Activated T-helper 1 cell treated with anti-CD3 and anti-CD28 coated beads, Interleukin-12 subunit alpha, Interleukin-12 subunit beta, Interleukin-2, Interleukin-4 antibody, amounts not matched to agents 30 ng/mL and 10 ng/mL and 1 ng/mL, durations not matched to agents 14 hours and 24 hours and 36 hours (primary cell): ENCODE data around the gene CXCL16. TPM values are rescaled to one million over a fixed set of nuclear protein-coding genes. Genes with fewer than 3 reads are reported as not detected.

ENCODE experiments used
- DNase-seq: peaks from one replicate; pipeline ENCODE4 v3.0.0; 2021; ENCODE audit warnings: low spot score
- H3K27ac Mint-ChIP-seq: one replicate; pipeline ENCODE4 v1.8.0; 2021; ENCODE audit warnings: mild to moderate bottlenecking, mixed read lengths
- H3K27me3 Mint-ChIP-seq: one replicate; pipeline ENCODE4 v1.8.0; 2022; ENCODE audit warnings: mild to moderate bottlenecking, moderate library complexity, mixed read lengths; ENCODE audit not compliant: insufficient read depth
- H3K36me3 Mint-ChIP-seq: one replicate; pipeline ENCODE4 v1.8.0; 2021; ENCODE audit warnings: low read depth, mixed read lengths
- H3K4me1 Mint-ChIP-seq: one replicate; pipeline ENCODE4 v1.8.0; 2021; ENCODE audit warnings: low read depth, mixed read lengths
- H3K4me3 Mint-ChIP-seq: one replicate; pipeline ENCODE4 v1.8.0; 2021; ENCODE audit warnings: mild to moderate bottlenecking, moderate library complexity, mixed read lengths
- H3K9me3 Mint-ChIP-seq: one replicate; pipeline ENCODE4 v1.8.0; 2021; ENCODE audit warnings: mixed read lengths
- intact Hi-C: fragments of 100-400 bp; cut with micrococcal nuclease; formaldehyde crosslinking; loops from one replicate; pipeline ENCODE4 v1.15.1; 2024
- total RNA-seq: library from RNA; stranded (reverse); gene quantifications from 2 replicates; pipeline ENCODE4 v1.2.3, GENCODE V29; 2022

CXCL16 gene
- total RNA-seq, 1 donor from 2014 or later = 7.0 TPM

DNA sequence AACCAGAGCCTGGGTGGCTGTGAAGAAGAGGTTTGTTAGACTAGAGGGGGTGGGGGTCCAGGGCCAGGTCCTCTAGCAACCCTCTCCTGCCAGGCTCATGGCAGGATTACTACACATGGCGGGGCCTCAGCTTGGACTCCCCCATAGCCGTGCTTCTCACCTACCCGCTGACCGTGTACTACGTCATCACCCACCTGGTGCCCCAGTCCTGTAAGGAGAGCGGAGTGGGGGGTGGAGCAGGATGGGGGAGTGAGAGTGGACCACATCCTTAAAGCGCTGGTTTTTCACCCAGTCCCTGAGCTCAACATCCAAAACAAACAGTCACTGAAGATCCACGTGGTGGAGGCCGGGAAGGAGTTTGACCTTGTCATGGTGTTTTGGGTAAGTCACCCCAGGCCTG lies 4.2 kb upstream of the CXCL16 start:
- Mint-ChIP-seq H3K27ac (no peak overlapping the region), H3K9me3 (no peaks in the 10 kb centered on the region), H3K27me3 (peaks cover 19% of the 10 kb centered on the region), H3K4me1 (peaks cover 20% of the 10 kb centered on the region), H3K4me3 (no peak overlapping the region), H3K36me3 (no peaks in the 10 kb centered on the region)
- intact Hi-C loops = no loop called here
- no peak for DNase-seq

DNA sequence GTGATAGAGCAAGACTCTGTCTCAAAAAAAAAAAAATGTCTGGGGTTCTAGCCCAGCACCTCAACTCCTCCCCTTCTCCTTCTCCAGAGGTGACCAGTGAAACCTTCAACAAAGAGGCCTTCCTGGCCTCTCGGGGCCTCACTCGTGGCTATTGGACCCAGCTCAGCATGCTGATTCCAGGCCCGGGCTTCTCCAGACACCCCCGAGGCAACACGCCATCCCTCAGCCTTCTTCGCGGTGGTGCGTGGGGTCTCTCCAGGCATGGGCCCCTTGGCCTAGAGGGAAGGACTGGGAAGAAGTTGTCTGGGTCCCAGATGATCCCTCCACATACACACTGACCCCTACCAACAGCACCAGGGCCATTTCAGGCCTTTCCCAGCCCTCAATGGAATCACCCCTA lies 3.5 kb upstream of the CXCL16 start:
- no peak overlapping the region for H3K27ac Mint-ChIP-seq
- no peak for DNase-seq
- H3K4me1 Mint-ChIP-seq = peaks cover 20% of the 10 kb centered on the region
- peaks cover 1% of the 10 kb centered on the region for H3K36me3 Mint-ChIP-seq
- no peaks in the 10 kb centered on the region for H3K9me3 Mint-ChIP-seq
- H3K4me3 Mint-ChIP-seq = no peak overlapping the region
- intact Hi-C loops = no loop called here
- H3K27me3 Mint-ChIP-seq = peaks cover 25% of the 10 kb centered on the region

DNA sequence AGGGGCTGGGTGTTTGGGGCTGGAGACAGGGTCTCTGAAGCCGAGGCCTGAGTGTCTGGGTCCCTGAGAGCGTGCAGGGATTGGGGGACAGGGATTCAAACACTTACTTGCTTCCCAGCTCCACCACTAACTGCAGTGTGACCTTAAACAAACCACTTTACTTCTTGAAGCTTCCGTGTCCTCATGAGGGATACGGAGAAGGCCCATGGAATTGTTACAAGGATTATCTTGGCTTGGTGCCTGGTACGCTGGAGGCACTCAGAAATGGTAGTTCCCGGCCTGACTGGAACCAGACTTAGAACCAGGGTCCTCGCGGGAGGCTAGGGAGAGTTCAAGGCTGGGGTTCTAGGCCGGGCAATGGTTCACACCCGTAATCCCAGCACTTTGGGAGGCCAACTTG lies 2.9 kb upstream of the CXCL16 start:
- H3K4me1 Mint-ChIP-seq = peaks cover 15% of the 10 kb centered on the region
- DNase-seq = no peak
- peaks cover 28% of the 10 kb centered on the region for H3K27me3 Mint-ChIP-seq
- no peaks in the 10 kb centered on the region for H3K9me3 Mint-ChIP-seq
- H3K4me3 Mint-ChIP-seq = no peak overlapping the region
- peaks cover 1% of the 10 kb centered on the region for H3K36me3 Mint-ChIP-seq
- no peak overlapping the region for H3K27ac Mint-ChIP-seq
- intact Hi-C loops = no loop called here

DNA sequence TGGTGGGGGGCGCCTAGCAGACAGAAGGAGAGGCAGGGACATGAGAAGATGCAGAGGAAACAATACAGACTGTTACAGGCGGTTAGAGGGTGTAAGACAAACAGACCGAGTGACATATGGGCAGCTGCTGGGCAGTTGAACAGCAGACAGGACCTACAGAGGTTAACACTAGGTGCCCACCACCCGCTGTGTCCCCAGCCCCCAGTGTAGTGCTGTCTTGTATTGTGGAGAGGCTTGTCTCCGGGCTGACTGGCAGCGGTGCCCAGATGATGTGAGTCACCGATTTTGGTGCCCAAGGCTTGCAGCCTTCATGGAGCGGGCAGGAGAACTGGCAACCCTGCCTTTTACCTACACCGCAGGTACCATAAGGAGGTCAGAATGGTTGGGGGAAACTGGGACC lies 2.4 kb upstream of the CXCL16 start:
- DNase-seq = no peak
- H3K36me3 Mint-ChIP-seq = peaks cover 1% of the 10 kb centered on the region

DNA sequence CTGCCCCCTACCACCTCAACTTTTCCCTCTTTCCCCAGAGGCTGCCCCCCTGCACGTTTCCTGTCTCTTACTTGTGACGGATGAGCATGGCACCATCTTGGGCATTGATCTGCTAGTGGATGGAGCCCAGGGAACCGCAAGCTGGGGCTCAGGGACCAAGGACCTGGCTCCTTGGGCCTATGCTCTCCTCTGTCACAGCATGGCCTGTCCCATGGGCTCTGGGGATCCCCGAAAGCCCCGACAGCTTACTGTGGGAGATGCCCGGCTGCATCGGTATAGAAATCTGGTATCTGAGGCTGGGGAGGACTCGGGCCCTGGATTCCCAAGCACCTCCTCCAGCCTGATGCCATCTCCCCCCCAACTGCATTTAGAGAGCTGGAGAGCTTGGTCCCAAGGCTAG lies 1.8 kb upstream of the CXCL16 start:
- H3K27ac Mint-ChIP-seq = no peak overlapping the region
- peaks cover 28% of the 10 kb centered on the region for H3K27me3 Mint-ChIP-seq
- H3K36me3 Mint-ChIP-seq = peaks cover 1% of the 10 kb centered on the region
- intact Hi-C loops = no loop called here
- peak overlapping the region; percentile 56 for H3K4me3 Mint-ChIP-seq
- DNase-seq = no peak
- peaks cover 10% of the 10 kb centered on the region for H3K4me1 Mint-ChIP-seq
- no peaks in the 10 kb centered on the region for H3K9me3 Mint-ChIP-seq

More for the DNA sequence above, 2.4 kb upstream of the CXCL16 start:
- Mint-ChIP-seq H3K4me3 (no peak overlapping the region), H3K27ac (no peak overlapping the region), H3K9me3 (no peaks in the 10 kb centered on the region), H3K4me1 (peaks cover 13% of the 10 kb centered on the region), H3K27me3 (peaks cover 28% of the 10 kb centered on the region)
- intact Hi-C loops = no loop called here

DNA sequence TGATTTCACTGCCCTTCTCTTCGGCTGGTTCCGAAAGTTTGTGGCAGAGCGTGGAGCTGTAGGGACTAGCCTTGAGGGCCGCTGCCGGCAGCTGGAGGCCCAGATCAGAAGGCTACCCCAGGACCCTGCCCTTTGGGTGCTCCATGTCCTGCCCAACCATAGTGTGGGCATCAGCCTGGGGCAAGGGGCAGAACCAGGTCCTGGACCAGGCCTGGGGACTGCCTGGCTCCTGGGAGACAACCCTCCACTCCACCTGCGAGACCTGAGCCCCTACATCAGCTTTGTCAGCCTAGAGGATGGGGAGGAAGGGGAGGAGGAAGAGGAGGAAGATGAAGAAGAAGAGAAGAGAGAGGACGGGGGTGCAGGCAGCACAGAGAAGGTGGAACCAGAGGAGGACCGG lies 856 bp upstream of the CXCL16 start:
- peak overlapping the region; percentile 49 for H3K27ac Mint-ChIP-seq

DNA sequence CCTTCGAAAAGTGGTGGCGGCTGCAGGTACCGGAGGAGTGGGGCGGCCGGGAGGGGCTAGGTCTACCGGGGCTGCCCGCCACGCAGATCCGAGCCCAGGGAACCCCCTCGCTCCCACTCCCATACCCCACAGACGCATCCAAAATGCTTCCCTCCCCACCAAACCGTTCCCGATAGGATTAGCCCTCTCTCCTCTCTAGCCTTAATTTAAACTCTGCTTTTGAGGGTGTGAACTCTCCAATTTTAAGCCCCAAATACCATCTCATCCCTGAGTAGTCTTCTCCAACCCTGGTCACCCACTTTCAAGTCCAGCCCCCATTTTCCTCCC lies 260 bp upstream of the CXCL16 start:
- peaks cover 15% of the 10 kb centered on the region for H3K4me1 Mint-ChIP-seq

More for the DNA sequence above, 856 bp upstream of the CXCL16 start:
- H3K27me3 Mint-ChIP-seq = peaks cover 28% of the 10 kb centered on the region
- no peaks in the 10 kb centered on the region for H3K9me3 Mint-ChIP-seq
- intact Hi-C loops = no loop called here
- no peak for DNase-seq
- peaks cover 15% of the 10 kb centered on the region for H3K4me1 Mint-ChIP-seq
- H3K36me3 Mint-ChIP-seq = peaks cover 4% of the 10 kb centered on the region
- peak overlapping the region; percentile 76 for H3K4me3 Mint-ChIP-seq

DNA sequence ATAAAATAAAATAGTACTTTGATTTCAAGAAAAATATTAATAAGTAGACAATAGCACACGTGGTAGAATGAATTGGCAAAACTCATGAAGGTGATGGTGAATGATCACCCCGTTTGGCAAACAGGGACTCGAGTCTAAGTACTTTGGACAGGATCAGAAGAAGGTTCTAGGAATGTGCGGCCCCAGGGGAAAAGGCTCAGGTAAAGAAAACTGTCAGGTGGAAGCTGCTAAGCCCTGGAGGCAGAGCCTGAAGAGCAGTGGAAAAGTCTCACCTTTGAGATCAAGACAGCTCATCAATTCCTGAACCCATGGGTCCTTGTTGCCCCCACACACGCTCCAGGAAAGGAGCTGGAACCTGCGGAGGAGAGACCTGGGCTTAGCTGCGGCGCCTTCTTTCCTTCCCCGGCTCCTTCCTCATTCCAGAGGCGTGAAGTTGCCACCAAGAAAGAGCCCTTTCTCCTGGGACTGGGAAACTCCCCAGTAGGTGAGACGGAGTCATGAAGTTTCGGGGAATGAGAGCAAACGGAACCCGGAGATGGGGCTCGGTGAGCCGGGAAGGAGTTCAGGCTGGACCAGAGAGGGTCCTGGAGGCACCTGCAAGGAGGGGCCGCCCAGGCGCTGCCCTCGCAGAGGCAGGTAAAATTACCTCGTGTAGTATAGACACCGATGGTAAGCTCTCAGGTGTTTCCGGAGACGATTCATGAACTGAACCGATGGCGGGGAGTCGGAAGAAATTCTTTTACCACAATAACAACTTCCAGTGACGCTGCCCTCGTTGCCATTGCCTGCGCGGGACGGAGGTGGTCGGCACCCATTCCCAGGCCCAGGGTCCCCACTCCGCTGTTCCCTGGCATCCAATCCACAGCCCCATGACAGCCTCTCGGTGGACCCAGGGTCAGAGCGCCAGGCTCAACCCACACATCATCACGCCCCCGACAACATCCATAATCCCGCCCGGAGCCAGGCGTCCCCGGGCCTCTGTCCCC lies 1.3 kb downstream of the CXCL16 start:
- H3K4me1 Mint-ChIP-seq = peaks cover 28% of the 10 kb centered on the region
- no peak for DNase-seq
- no peaks in the 10 kb centered on the region for H3K9me3 Mint-ChIP-seq
- peak overlapping the region; percentile 81 for H3K4me3 Mint-ChIP-seq
- intact Hi-C loops = loop anchor here (1.0 to 5.0 kb wide), 2 partner anchors 7 to 36 kb away; partner anchors contain the start of genes MED11 and PELP1
- H3K36me3 Mint-ChIP-seq = peaks cover 11% of the 10 kb centered on the region
- peaks cover 25% of the 10 kb centered on the region for H3K27me3 Mint-ChIP-seq
- H3K27ac Mint-ChIP-seq = peak overlapping the region; percentile 61

More for the DNA sequence above, 260 bp upstream of the CXCL16 start:
- H3K27ac Mint-ChIP-seq = peak overlapping the region; percentile 49
- H3K27me3 Mint-ChIP-seq = peaks cover 28% of the 10 kb centered on the region
- peaks cover 4% of the 10 kb centered on the region for H3K36me3 Mint-ChIP-seq
- H3K4me3 Mint-ChIP-seq = peak overlapping the region; percentile 76
- intact Hi-C loops = no loop called here
- DNase-seq = no peak
- H3K9me3 Mint-ChIP-seq = no peaks in the 10 kb centered on the region

DNA sequence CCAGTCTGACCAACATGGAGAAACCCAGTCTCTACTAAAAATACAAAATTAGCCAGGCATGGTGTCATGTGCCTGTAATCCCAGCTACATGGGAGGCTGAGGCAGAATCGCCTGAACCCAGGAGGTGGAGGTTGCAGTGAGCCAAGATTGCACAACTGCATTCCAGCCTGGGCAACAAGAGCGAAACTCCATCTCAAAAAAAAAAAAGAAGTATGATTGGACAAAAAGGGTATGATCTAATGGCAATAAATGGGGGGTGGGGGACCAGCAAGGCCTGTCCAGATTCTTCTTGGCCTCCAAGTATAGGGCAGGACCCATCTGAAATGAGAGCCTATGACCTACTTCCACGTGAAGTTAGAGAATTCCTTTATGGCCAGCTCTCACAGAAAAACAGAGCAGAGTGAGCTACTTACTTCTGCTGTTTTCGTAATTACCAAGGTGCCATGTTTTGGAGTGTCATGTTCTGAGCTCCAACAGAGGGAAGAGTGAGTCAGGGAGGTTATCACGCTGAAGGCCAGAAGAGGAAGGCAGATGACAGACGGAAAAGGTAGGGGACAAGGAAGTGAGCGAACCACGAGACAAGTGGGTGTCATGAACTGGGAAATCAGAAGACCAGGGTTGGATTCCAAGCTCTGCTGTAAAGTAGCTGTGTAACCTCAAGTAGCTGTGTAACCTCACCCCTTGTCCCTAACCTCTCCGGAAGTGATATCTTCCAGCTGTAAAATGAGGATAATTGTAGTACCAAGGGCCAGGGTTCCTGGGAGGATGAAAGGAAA lies 3.7 kb downstream of the CXCL16 start:
- intact Hi-C loops = loop anchor here (5.0 kb wide), 1 partner anchor 34 kb away; the partner anchor contains the start of gene PELP1
- Mint-ChIP-seq H3K4me1 (peaks cover 44% of the 10 kb centered on the region), H3K36me3 (peaks cover 12% of the 10 kb centered on the region), H3K9me3 (no peaks in the 10 kb centered on the region), H3K27ac (no peak overlapping the region), H3K27me3 (peaks cover 18% of the 10 kb centered on the region), H3K4me3 (no peak overlapping the region)
- no peak for DNase-seq

DNA sequence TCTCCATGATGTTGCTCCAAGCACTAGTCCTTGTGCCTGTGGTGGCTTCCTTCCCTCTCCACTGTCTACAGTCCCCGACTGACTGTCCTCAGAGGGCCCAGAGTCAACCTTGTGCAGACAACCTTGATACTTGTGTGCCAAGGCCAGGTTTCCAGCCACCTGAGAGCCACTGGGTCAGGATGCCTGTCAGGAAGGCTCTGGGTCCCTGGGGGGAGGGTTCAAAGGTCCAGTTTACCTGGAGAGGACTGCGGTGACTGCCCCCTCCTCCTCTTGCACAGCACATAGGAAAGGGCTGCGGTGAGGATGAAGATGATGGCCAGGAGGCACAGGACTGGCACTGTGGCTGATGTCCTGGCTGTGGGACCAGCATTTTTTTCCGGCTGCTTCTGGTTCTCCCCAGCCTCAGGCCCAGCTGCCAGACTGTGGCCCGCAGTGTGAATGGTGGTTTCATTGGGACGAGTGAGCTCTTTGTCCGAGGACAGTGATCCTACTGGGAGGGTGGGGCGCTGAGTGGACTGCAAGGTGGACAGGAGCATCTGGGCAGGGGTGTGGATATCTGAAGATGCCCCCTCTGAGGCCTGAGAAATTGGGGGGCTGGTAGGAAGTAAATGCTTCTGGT lies 4.8 kb downstream of the CXCL16 start:
- H3K36me3 Mint-ChIP-seq = peaks cover 12% of the 10 kb centered on the region
- H3K27ac Mint-ChIP-seq = no peak overlapping the region
- H3K4me3 Mint-ChIP-seq = no peak overlapping the region
- intact Hi-C loops = loop anchor here (5.0 kb wide), 2 partner anchors 33 to 593 kb away; partner anchors contain the start of genes CYB5D2, PELP1 and ZZEF1
- no peaks in the 10 kb centered on the region for H3K9me3 Mint-ChIP-seq
- H3K4me1 Mint-ChIP-seq = peaks cover 52% of the 10 kb centered on the region
- peaks cover 10% of the 10 kb centered on the region for H3K27me3 Mint-ChIP-seq
- no peak for DNase-seq

DNA sequence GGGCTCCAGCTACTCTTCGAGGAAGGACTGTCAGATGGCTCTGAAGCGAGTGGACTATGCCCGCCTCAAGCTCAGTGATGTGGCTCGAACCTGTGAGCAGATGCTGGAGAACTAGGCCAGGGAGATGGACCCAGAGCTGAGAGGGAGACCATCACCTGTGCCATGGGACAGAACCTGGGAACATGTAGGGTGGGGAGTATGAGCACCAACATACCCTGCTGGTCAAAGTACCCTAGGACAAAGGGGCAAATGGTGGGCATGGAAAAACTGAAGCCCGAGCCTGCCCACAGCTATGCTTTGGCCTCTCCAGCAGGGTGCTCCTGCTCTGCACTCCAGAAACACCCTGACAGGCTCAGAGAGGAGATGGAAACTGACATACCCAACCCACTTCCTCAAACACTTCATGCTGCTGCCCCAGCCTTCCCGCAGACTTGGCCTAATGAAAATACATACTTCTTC lies 6.6 kb downstream of the CXCL16 start:
- DNase-seq = no peak
- intact Hi-C loops = loop anchor here (5.0 kb wide), 1 partner anchor 591 kb away; the partner anchor contains the start of genes CYB5D2 and ZZEF1
- Mint-ChIP-seq H3K9me3 (no peaks in the 10 kb centered on the region), H3K36me3 (peaks cover 11% of the 10 kb centered on the region), H3K4me3 (peak overlapping the region; percentile 38), H3K27me3 (peaks cover 2% of the 10 kb centered on the region), H3K27ac (peak overlapping the region; percentile 65), H3K4me1 (peaks cover 57% of the 10 kb centered on the region)

DNA sequence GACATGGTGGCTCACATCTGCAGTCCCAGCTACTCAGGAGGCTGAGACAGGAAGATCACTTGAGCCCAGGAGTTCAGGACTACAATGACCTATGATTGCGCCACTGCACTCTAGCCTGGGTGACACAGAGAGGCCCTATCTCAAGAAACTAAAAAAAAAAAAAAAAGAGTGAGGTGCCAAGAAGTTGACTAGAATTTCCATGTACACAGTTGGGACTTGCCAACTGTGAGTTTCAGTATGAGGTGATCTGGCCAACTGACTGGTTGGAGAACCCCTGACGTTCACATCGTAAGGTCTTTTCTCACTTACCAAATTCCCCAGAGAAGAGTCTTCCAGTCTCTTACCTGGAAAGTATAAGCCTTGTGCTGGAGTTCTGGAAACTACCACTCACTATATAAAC lies 11.6 kb downstream of the CXCL16 start:
- intact Hi-C loops = no loop called here
- H3K27me3 Mint-ChIP-seq = no peaks in the 10 kb centered on the region
- peak overlapping the region; percentile 43 for H3K4me3 Mint-ChIP-seq
- H3K4me1 Mint-ChIP-seq = peaks cover 58% of the 10 kb centered on the region
- peak overlapping the region; percentile 89 for H3K27ac Mint-ChIP-seq
- no peaks in the 10 kb centered on the region for H3K9me3 Mint-ChIP-seq
- H3K36me3 Mint-ChIP-seq = no peaks in the 10 kb centered on the region
- peak; percentile 32 for DNase-seq
